ENCODE measurements around the gene HOXC10.

Gene HOXC10

DNA sequence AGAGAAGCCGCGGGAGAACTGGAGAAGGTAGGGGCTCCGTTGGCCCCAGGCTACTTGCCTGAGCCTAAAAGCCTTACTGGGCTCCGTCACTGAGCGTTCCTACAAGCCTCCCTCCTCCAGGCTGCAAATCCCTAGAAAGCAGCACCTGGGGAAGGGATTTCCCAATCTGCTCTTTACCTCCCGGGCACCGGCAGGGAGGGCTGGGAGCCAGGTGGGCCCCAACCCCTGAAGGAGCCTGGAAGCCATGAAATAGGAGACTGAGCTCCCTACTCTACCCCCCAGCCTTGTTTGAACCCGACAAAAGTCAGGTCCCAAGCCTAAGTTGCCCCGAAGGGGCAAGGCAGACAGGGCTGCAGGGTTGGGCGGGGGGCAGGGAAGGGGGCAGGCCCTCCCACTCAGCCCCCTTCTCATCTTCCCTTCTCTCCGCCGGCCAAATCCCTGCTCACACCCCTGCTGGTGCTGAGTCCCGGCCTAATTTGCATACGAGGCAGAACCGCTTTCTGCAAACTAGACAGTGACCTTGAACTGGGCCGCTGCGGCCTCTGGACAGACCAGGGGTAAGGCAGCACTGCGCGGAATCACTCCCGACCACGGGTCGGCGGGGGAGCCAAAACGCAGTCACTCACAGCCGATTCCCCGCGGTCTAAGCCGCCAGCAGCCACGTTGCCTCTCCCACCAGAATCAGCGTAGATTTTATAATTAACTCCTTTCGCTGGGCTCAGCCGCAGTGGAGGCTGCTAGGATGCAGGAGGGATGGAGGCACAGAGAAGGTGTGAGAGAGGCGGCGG, 34.0 kb upstream of the HOXC10 start:
- DNase-seq (ENCODE audit: low read depth in 3 of 3): no peak

DNA sequence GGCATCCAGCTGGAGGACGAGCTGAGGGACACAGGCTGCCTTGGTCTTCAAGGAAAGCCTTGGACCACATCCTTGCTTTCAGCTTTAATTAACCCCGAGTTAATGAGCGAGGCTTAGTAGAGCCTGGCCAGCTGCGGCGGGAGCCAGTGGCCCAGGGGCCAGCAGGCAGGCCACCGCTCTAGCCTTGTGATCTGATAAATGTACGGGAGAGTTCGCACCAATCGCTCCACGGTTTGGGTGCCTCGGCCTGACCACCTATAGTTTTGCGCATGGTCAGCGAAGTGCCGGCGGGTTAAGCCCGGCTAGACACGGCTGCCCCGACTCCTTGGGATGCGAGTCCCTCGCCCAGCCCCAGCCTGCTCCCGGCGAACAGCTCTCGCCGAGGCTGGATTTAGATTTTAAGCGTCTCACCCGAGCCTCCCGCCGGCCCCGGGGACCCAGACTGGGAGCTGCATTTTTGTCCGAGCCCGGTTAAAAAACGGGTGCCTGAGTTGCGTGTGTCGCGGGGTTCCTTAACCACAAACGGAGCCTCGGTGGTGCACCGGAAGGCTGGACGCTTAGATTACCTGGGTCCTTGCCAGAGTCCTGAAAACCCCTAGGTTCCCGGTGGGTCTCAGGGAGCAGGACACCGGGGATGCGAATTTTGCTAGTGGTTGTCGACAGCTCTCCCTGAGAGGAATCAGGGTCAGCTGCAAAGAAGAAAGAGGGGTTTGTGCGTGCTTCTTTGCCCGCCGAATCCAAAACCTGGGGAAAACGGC, 33.2 kb upstream of the HOXC10 start:
- DNase-seq (ENCODE audit: low read depth in 3 of 3): no peak

DNA sequence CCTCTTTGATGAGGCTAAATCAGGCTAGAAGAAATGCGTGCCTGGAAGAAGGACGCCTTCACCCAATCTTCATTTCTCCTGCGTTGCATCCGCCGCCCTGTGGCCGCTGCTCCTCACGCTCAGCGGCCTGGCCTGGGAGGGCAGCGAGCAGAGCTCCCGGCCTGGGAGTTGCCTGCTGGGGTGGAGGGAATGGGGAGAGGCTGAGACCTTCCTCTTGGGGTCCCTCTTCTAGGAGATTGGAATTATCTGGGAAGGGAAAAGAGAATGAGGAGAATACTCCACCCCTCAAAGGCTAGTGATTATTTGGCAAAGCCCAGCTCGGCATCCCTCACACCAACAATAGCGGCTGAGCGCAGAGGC, 32.6 kb upstream of the HOXC10 start:
- no peak for DNase-seq (ENCODE audit: low read depth in 3 of 3)

DNA sequence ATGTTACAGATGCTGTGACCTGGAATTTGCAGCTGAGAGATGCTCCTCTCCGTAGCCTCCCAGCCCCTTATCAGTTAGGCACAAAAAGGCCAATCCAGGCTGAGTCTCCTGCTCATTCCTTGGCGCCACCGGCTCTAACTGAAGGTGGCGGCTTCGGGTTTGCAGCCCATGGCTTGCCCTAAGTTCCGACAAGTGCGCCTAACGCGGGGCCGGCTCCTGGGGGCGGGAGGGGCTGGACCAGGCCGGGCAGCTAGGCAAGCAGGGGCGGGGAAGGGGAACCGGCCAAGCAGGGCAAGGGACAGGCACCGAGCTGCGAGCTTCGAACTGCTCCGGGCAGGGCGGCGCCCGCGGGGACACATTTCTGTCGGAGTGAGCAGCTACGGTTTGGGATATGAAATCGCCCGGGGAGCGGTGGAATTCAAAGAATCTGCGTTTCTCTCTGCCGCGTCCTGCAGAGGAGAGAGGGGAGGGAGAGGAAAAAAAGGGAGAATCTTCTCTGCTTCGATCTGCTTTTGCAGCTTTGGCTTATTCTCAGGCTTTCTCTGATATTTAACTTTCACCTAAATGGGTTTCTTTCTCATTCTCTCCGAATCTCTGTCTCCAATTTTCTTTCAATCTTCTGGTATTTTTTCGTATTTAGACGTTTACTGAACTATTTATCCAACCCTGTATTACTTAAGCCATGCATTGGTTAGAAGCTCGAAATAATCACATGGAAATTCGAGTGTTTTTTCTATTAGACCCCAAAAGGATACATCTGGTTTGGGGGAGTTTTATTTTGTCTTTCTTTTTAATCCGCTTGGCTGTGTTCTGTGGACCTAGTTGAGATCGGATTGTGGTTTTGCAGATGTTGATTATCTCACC, 31.8 kb upstream of the HOXC10 start:
- DNase-seq (ENCODE audit: low read depth in 3 of 3): no peak

DNA sequence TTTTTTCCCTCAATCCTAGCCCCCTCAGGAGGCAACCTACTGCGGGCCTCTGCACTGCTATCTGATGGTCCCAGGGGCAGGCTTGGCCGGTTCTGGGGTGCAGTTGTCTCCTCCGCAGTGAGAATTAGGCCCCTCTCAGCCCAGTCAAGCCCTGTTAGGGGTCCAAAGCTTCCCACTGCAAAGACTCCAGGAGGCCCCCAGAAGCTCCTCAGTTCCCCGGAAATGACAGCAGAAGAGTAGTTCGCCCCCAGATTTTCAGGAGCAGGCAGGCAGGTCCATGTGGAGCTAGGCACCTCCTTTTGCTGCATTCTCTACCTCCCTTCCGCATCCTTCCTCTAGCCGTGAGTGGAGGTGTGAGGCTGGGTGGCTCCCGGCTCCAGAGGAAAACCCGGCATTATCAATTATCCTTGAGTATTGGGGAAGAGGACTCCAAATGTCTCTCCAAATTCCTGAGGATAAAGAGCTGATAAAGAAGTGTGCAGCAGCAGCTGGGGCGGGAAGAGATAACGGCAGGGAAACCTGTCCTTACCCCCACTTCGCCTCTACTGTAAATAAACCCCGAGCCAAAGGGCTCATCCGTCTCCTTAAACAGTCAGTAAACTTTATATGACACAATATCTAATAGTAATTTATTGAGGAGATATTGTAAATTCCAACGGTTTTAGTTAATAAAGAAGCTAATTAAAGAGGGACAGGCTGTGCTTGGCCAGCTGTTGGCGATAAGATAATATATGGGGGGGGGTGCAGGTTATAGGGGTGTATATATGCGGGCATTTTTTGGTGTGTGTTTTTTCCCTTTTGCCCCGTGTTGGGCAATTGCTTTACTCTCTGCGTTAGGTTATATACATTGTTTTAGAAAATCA, 30.9 kb upstream of the HOXC10 start:
- DNase-seq (ENCODE audit: low read depth in 3 of 3): no peak

DNA sequence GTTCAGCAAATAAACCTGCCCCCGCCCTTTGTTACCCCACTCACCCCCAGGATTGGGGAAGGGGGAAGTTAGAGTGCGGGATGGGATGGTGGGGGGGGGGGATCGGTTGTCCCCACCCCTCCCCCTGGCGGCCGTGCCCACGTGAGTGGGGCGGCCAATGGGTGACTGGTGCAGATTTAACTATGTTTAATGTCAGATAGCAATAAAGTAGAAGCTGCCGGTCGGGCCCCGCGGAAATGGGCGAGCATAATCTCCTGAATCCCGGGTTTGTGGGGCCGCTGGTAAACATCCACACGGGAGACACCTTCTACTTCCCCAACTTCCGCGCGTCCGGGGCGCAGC, 30.3 kb upstream of the HOXC10 start, which contains the start of gene HOXC12:
Gene HOXC12, plus strand, starts transcription at position 210 of the 342 bp plus-strand sequence. Its CDS starts 27 bp downstream, at position 237.
- DNase-seq (ENCODE audit: low read depth in 3 of 3): no peak

DNA sequence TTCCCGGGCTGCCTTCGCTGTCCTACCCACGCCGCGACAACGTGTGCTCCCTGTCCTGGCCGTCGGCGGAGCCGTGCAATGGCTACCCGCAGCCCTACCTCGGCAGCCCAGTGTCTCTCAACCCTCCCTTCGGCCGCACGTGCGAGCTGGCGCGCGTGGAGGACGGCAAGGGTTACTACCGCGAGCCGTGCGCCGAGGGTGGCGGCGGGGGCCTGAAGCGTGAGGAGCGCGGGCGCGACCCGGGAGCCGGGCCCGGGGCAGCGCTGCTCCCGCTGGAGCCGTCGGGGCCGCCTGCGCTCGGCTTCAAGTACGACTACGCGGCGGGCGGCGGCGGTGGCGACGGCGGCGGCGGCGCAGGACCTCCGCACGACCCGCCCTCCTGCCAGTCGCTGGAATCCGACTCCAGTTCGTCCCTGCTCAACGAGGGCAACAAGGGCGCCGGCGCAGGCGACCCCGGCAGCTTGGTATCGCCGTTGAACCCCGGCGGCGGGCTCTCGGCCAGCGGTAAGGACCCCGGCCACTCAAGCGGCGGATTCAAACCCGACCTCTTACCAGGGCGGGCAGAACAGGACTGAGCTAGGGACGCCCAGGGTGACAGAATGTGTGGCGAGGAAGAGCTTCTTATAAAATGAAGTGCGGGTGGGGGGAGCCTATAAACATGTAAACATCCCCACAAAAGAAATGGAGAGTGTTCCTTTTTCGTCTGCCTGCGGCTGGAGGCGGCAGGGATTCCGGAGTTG, 29.7 kb upstream of the HOXC10 start:
- DNase-seq (ENCODE audit: low read depth in 3 of 3): no peak

DNA sequence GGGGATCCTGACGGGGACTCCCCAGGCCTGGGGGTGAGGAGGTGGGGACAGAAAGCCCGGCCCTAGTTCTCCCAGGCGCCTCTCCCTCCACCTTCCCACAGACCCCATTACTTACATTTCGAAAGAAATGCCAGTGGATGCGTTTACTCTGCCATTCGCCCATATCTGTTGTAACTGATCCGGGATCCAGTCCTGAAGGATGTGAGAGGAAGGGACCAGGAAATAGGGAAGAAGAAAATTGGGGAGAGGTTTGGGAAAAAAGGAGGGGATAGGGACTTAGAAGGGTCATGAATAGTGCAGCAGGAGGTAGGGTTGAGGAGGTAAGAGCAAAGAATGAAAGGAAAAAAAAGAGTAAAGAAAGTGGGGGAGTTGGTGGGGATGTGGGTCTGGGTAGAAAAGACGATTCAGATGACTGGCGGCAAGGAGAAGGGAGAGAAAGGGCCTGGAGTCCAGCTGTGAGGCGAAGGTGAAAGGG, 29.1 kb upstream of the HOXC10 start:
- DNase-seq (ENCODE audit: low read depth in 3 of 3): no peak

DNA sequence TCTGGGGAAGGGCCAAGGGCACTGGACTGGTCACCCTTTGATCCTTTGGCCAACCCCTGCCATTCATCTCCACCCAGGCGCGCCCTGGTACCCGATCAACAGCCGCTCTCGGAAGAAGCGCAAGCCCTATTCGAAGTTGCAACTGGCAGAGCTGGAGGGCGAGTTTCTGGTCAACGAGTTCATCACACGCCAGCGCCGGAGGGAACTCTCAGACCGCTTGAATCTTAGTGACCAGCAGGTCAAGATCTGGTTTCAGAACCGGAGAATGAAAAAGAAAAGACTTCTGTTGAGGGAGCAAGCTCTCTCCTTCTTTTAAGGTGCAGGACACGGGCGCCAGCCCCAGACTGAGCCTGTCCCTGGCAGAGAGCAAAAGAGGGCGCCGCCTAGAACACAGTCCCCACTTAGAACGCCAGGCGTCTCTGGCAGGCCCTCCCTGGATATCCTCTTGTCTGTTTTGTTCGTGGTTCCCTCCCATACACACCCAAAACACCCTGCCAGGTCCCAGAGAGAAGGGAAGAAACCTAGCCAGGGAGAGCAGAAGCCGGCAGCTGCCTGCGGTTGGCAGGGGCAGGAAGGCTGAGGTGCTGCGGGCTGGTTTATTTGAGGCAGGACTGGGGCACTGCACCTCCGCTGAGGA, 28.6 kb upstream of the HOXC10 start:
- DNase-seq (ENCODE audit: low read depth in 3 of 3): no peak

DNA sequence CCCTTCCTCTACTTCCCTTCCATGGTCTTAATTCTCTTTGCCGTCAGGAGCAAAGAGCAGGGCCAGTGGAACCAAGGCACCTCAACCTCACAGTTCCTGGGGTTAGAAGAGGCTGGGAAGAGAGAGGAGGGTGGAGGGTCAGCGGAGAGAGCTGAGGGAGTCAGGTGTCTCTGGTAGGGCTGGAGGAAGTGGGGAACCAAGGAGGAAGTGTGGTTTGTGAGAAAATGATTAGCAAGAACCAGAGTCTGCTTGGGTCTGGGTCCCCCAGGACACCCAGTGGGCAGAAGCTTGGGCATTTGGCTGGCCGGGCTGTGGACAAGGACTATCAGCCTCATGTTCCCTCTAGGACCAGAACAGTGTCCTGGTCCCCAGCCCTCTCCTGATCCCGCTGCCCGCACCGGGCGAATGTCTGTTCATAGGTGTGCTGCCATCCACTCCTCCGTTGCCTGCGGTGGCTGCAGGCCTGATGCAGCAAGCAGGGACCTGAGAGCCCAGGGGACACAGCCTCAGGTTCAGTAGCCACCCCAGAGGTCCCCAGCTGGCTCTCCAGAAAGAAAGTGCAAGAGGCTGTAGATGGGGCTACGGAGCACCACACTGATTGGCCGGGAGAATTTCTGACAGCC, 27.9 kb upstream of the HOXC10 start:
- no peak for DNase-seq (ENCODE audit: low read depth in 3 of 3)

DNA sequence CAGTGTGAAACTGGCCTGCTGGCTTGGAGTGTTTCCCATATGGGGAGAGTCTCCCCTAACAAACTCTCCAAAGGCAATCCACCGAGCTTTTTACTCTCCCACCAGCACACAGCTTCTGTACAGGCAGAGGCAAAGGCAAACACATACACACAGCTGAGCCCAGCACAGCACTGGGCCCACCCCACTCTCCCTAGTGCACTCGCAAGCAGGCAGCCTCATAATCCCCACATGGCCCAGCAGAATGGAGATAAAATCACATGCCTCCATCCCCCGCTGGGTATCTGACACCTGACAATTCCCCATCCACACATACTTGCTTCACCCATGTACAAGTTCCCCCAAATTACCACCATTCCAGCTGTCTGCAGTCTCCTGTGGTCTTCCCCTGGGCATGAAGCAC, 26.8 kb upstream of the HOXC10 start:
- DNase-seq (ENCODE audit: low read depth in 3 of 3): no peak

DNA sequence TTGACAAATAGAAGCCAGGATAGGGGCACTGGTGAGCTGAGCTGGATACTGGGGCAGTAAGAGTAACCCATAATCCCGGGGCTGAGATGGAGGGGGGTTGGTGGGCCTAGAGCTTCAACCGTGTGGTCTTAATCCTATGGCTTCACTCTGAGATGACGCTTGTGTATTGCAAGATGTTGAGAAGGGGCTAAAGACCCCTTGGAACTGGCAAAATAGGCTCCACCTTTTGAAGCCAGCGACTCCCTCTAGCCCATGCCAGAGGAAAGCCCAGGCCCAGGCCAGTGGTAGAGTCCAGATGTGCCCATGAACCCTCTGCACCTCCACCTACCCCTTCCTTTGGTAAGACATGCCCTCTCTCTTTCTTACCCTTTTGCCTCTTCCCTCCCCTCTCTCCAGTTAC, 25.6 kb upstream of the HOXC10 start:
- no peak for DNase-seq (ENCODE audit: low read depth in 3 of 3)

DNA sequence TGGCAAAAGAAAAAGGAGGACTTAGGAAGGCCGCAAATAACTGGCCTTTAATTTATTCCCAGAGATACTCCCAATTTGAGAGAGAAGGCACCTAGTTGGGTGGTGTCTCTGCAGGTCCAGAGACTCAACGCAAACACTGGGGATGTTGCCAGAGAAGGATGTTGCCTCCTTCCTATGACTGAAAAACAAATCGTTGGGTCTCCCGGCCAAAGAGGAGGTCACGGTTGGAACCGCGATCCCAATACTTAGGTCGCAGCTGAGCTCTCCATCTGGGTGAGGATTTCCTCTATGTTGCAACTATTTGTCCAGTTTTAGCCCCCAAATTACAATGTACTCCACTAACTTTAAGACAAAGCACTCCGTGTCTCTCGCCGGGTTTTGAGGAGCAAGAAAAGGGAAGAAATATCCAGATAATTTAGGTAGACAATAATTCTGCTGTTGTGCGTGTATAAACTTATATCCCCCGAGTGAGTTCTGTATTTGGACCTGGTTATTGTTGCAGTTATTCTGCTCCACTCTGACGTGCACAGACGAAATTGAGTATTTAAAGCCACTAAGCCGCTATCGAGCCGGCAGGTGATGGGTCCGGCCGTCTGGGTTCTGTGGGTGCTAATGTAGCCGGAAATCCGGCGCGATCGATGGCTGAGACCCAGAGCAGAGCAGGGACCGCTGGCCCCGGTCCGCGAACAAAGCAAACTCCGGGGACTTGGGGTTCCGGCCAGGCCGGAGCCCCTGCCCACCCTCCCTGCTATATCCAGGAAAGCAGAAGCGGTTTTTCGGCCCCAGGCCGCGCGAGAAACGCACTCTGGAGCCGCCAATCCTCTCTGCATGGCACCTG, 24.5 kb upstream of the HOXC10 start:
- DNase-seq (ENCODE audit: low read depth in 3 of 3): no peak

DNA sequence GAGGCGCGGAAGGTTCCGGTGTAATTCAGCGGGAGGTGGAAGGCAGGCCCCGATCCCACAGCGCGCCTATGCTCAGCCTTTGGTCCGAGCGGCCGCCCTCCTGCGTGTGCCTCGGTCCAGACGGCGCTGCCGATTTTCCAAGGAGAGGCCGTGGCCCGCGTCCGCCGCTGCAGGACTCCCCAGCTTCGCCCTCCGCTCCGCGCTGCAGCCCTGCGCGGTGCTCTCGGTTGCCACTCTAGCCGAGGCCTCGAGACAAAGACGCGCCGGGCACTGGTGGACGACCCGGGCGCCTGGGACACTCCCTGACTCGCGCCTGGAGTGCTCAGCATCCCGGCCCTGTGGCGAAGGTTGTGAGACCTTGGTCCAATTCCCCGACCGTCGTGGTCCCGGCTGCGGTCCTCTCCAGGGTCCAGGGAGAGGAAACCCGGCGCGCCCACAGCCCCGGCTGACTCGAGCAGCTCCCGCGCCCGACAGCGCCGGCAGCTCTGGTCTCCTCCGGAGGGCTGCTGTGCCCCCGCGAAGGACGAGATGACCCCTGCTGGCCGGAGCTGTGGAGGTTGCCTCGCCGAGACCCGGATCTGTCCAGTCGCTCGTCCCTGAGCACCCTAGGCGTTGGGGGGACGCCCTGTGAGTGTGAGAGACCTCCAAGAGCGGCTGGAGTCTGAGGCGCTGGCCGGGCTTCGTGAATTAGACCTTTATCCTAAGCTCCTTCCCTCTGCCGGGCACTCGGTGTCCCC, 23.8 kb upstream of the HOXC10 start:
- no peak for DNase-seq (ENCODE audit: low read depth in 3 of 3)

DNA sequence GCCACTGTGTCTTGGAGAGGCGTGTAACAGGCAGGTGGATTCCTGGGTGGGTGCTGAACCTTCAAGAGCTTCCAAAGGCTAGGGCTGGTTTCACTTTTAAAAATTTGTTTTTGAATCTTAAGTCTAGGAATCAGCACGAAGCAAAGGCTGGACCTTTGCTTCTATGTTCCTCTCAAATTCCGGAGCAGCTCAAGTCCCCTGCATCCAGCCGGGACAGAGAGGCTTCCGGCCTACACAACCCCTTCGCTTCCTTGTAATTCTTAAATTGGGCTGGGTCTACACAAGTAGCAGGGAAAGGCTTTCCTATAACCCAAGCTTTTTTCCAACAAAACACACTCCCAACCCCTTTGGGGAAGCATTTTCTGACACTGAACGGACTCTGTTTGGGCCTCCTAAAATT, 21.9 kb upstream of the HOXC10 start:
- no peak for DNase-seq (ENCODE audit: low read depth in 3 of 3)

DNA sequence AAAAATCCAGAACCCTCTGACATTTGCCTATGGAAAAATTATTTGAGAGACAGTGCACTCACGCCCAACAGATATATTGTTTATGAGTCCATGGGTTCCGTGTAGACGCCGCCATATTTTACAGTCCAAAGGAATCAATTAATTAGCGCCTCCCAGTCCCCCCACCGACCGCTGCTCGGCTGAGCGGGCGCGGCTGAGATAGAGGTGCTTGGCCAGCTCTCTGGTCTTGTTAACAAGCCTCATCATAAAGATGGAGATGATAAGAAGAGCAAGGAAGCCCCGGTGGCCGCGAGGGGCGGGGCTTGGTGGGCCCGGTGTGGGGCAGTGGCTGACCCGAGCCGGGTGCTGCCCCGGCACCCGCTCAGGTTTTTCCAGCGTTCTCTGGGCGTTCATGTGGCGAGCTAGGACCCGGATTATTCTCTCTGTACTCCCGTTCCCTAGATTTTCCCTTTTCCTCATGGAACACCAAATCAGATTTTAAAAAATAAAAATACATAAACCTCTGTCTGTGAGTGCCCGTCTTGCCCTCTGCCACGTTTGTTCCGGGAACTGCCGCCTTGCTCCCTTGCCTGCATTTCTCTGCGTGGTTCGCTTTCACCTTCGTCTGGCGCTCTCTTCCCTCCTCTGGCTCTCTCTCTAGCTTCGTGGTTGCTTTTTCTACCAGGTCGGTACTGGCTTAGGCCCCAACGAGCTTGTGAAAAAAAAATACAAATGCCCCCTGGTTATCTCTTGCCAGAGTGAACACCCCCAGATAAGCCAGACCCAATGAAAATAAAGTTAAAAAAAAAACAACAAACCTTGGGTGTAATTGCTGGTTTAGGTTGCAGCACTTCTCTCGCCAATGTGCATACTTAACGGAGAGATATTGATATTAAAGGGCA, 21.3 kb upstream of the HOXC10 start:
- no peak for DNase-seq (ENCODE audit: low read depth in 3 of 3)

DNA sequence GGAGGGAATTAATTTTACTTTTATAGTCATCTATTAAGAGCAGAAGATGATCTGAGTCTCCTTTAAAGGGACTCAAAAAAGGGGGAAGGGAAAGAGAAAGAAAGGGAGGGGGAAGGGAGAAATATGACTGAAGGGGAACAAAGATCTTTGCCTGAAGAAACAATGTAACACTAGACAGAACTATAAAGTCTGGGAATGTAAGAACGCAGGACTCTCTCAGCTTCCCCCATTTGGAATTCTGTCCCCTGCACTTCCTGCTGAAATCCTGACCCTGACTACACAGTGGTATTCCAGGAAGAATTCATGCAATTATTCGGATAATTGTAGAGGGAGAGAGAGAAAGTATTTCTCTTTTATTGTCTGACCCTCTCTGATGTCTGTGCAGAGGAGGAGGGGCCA, 20.6 kb upstream of the HOXC10 start:
- no peak for DNase-seq (ENCODE audit: low read depth in 3 of 3)

All from stimulated activated CD4-positive, alpha-beta T cell treated with anti-CD3 and anti-CD28 coated beads, TNF-alpha, amount 100 ng/mL, for 24 hours (primary cell).